Erythroblast (primary cell): Measurements from ENCODE around the gene PEX11G.

Source experiments
- GATA1 ChIP-seq: IDR thresholded peaks from 2 replicates; pipeline ENCODE4 v1.6.1; 2011; ENCODE audit warnings: low read depth, mild to moderate bottlenecking, control low read depth, low read length, moderate library complexity
- POLR2A ChIP-seq: IDR thresholded peaks from 2 replicates; pipeline ENCODE4 v1.6.1; 2011; ENCODE audit warnings: mild to moderate bottlenecking, low read length

GRCh38 chr19:7478173-7478842 is 10.5 kb downstream of the PEX11G start:
- no peak for TF ChIP-seq POLR2A
- TF ChIP-seq GATA1: no peak
